GM12872 (cell line): ENCODE results near the gene GSTA3.

Experiments
- TF ChIP-seq, protein P1 (sequence below): IDR thresholded peaks from 3 replicates; pipeline ENCODE4 v1.5.1; 2011; ENCODE audit warnings: low read depth, mild to moderate bottlenecking, low read length, moderate library complexity; ENCODE audit not compliant: insufficient read depth

GSTA3 gene

GRCh38 chr6:52921743-52922142 is 12.2 kb upstream of the GSTA3 start:
- TF ChIP-seq, protein P1, sequence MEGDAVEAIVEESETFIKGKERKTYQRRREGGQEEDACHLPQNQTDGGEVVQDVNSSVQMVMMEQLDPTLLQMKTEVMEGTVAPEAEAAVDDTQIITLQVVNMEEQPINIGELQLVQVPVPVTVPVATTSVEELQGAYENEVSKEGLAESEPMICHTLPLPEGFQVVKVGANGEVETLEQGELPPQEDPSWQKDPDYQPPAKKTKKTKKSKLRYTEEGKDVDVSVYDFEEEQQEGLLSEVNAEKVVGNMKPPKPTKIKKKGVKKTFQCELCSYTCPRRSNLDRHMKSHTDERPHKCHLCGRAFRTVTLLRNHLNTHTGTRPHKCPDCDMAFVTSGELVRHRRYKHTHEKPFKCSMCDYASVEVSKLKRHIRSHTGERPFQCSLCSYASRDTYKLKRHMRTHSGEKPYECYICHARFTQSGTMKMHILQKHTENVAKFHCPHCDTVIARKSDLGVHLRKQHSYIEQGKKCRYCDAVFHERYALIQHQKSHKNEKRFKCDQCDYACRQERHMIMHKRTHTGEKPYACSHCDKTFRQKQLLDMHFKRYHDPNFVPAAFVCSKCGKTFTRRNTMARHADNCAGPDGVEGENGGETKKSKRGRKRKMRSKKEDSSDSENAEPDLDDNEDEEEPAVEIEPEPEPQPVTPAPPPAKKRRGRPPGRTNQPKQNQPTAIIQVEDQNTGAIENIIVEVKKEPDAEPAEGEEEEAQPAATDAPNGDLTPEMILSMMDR, result no peak

GRCh38 chr6:52914516-52914915 is 5.0 kb upstream of the GSTA3 start:
- TF ChIP-seq, protein P1, result no peak

- TF ChIP-seq, protein P1, result no peak
Measured at GRCh38 chr6:52910091-52910490, 593 bp upstream of the GSTA3 start.

DNA sequence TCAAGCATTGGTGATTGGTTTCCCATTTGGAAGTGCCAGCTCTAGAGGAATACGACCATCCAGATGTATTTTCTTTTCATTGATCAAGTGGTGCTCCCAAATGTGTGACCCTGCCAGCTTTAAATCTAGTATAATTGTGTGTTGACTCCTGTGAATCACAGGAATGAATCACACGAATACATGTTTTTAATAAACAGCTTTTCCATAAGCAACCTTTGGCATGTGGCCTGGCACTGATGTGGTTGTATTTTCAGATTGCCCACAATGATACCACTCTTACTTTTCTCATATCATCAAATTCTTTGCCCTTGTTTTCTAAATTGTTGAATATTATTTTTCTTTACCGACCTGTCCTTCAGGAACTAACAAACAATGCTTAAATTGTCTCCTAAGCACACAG is 367 bp downstream of the GSTA3 start:
- TF ChIP-seq, protein P1, result no peak

- TF ChIP-seq, protein P1, result no peak
Measured at GRCh38 chr6:52908526-52908925, 972 bp downstream of the GSTA3 start.

- TF ChIP-seq, protein P1, result peak; percentile 18; the same call in 1 of the 3 replicates
Measured at GRCh38 chr6:52904562-52905279, 4.8 kb downstream of the GSTA3 start.

DNA sequence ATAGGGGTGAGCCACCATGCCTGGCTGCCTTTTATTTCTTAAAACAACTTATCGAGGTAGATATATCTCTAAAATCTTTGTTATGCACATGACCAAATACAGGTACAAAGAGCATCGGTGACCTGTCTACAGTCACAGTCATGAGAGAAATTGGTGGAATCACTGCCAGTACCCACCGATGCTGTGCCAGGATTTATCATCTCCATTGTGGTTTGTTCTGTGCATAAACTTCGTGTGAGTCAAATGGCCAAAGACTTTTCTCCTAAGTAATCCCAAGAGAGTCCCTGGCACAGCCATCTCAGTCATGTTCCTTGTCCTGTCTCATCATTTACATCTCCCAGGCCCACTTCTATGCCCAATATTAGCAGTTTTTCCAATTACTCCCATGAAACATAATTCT is 9.0 kb downstream of the GSTA3 start:
- TF ChIP-seq, protein P1, result no peak
